Adipose tissue (tissue), 3 donors: Measurements from ENCODE around the gene GPR65. TPM values are rescaled to one million over a fixed set of nuclear protein-coding genes. Genes with fewer than 3 reads are reported as not detected.

ENCODE experiments used
- H3K27ac ChIP-seq: one replicate; pipeline ENCODE4 v1.5.1; 2013; ENCODE audit warnings: low read depth, low read length
- WGBS, 3 donors: extraction: QIAGEN DNeasy Blood & Tissue Kit; methylation state at CpG; one replicate each; pipeline ENCODE4 v1.1.7; 2013; 5-methylcytosine and 5-hydroxymethylcytosine counted together
- polyA plus RNA-seq, 3 donors: library from polyadenylated mRNA; stranded (reverse); fragments of 200-250 nt; gene quantifications; one replicate each; pipeline ENCODE4 v1.2.3, GENCODE V29; 2013
- donor health status: healthy with polysubstance abuse.
- donor health status: Bipolar disorder and iron deficiency.
- donor health status: healthy.

GPR65 gene, protein sequence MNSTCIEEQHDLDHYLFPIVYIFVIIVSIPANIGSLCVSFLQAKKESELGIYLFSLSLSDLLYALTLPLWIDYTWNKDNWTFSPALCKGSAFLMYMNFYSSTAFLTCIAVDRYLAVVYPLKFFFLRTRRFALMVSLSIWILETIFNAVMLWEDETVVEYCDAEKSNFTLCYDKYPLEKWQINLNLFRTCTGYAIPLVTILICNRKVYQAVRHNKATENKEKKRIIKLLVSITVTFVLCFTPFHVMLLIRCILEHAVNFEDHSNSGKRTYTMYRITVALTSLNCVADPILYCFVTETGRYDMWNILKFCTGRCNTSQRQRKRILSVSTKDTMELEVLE
- polyA plus RNA-seq = under 1 TPM; 0.22 to 0.95 (median 0.56) TPM

DNA sequence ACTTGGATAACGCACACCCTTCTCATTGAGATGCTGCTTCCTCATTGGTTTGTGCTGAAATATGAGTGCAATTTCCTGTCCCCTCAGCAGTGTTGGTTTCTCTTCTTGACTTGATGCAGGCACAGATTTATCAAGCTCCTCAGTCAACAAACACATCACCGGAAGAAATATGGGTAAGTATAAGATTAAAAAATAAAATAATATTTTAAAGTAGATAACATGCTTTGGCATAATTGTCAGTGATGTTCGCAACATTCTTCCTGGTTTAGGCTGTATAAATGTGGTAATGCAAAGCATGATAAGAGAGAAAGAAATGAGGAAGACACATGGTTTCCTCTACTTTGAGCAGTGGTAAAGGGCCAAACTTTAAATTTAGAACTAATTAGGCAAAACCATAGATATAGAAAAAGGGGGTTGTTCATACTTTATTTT lies at the start of gene GPR65:
Gene GPR65 (plus strand): TSS at position 86 of the 432 bp plus-strand sequence. CDS start 5,713 bp downstream, outside the sequence.
- no peak within 1 kb of the TSS for H3K27ac ChIP-seq
- WGBS, 3 donors = 20 to 60% (median 25%) methylated on average over 3 of the region's 3 CpGs

DNA sequence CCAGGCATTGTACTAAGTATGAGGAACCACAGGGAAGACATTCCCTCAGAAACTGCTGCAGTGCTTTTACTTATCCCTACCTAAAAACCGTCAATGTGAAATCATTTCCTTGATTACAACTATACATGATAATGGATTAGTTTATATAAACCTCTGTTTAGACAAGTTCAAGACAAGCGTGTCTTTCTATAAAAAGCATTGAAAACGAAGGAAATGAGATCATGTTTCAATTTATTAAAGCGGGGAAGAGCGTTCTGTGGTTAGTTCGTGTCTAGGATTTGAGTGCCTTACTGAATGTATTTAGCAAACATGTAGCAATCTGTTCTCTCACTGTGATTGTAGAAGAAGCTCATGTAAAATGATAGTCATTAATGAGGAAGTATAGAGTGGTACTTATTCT lies 49.4 kb upstream of the GPR65 start:
- 54 to 87% (median 68%) methylated on average over 6 of the region's 6 CpGs for WGBS, 3 donors
- H3K27ac ChIP-seq = no peak overlapping the region

DNA sequence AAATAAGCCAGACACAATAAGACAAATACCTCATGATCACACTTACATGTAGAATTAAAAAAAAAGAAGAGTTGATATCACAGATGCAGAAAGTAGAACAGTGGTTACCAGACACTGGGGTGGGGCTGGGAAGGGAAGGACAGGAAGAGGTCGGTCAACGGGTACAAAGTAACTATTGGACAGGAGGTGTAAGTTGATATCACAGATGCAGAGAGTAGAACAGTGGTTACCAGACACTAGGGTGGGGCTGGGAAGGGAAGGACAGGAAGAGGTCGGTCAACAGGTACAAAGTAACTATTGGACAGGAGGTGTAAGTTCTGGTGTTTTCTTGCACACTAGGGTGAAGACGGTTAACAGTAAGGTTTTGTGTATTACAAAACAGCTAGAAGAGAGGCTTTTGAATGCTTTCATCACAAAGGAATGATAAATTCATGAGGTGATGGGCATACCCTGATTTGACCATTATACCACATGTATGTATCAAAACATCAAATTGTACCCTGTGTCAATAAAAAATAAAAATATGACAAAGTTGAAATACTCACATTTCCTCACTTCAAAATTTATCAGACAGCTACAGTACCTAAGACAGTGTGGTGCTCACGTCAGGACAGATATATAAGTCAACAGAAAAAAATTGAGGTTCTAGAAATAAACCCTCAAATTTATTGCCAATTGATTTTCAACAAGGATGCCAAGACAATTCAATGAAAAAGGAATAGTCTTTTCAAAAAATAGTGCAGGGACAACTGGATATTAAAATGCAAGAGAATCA lies 44.7 kb upstream of the GPR65 start:
- H3K27ac ChIP-seq = no peak overlapping the region
- 91 to 97% (median 94%) methylated on average over 5 of the region's 5 CpGs for WGBS, 3 donors

DNA sequence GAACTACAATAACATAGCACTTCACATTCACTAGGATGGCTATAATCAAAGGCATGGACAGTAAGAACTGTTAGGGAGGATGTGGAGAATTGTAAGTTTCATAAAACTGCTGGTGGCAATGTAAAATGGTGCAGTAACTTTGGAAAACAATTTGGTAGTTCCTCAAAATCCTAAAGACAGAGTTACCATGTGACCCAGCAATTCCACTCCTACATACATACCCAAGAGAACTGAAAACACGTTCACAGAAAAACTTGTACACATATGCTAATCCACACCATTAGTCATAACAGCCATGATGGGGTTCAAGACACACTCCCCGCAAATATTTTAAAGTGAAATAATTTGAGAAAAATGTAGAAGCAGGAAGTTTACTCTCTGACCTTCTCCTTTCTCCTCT lies 43.7 kb upstream of the GPR65 start:
- no peak overlapping the region for H3K27ac ChIP-seq
- 80 to 94% (median 91%) methylated on average over 2 of the region's 2 CpGs for WGBS, 3 donors

DNA sequence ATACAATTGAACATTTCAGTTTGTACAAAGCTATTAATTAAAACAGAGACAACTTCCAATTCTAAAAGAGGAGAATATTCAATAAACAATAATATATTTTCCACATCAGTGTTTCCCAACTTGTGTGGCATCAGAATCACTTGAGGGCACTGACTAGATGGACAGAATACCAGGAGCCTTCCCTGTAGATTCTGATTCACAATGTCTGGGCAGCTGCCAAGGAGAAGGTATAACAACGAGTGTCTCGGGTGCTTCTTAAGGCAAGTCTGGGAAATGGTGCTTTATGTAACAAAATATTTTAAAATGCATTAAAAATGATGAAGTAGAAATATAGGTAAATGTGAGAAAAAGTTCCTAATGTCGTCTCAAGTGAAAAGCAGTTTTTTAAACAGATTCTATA lies 38.1 kb upstream of the GPR65 start:
- no peak overlapping the region for H3K27ac ChIP-seq
- WGBS, 3 donors = 88 to 90% (median 89%) methylated on average over 3 of the region's 3 CpGs

DNA sequence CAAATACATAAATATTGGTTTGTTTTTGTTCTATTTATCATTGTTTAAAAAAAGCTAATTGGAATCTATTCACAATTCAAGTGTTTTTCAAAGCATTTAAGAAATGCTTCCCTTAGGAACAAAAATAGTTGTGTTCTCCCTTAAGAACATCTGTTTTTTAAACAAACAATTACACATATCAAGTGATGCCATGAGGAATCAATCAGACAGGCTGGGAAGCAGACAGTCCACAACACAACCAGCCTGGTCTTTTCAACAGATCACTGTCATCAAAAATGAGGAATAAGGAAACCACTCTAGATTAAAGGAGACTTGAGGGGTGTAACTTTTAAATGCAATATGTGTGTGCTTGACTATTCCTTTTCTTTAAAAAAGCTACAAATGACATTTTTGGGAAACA lies 37.4 kb upstream of the GPR65 start:
- no peak overlapping the region for H3K27ac ChIP-seq

DNA sequence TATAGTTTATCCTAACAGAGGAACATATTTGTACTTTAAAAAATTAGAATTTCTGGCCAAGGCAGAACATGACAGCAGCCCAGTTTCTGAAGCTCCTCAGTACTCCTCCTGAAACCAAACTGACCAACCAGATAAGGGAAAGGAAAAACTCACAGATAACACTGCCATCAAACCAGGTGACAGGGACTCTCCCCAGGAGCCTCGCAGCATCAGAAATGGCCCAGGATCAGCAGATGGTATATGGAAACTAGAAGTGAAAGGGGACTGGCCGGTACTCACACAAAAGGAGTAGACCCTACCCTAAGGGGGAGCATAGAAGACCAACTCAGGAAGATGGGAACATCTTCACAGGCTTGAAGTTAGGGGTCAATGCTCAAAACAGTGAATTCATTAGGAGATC lies 33.9 kb upstream of the GPR65 start:
- no peak overlapping the region for H3K27ac ChIP-seq
- WGBS, 3 donors = 87 to 95% (median 94%) methylated on average over 2 of the region's 2 CpGs

DNA sequence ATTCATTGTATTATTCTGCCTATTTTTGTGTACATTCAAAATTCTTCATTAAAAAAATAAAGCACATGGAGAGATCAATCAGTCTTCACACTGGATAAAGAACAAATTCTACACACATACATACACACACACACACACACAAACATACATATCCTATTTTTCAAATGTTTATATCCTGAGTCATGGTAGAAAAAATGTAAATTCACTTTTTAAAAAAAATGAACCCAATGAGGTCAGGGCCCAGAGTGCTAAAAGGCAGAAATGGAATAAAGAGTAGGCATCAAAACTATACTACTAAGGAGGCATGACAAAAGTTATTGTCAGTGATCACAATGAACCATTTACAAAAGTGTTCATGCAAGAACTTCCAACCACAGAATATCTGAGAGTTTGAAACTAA lies 29.3 kb upstream of the GPR65 start:
- H3K27ac ChIP-seq = no peak overlapping the region

DNA sequence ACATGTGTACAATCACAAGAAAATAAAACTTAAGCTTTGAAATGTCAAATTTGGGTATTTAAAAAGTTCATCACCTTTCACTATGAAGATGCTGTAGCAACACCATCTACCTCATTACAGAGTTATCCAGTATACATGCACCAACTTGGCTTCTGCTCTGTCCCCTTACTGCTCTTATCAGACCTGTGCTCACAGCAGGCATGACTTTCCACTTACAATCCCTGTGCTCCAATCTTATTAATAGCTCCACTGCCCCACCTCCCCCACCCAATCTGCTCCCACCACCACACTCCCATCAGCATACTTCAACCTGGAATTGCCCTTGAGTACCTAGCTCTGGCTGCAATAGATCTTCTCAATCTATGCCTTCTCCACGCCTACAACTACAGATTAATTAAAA lies 25.2 kb upstream of the GPR65 start:
- 93 to 100% (median 100%) methylated on average over 1 of the region's 1 CpG for WGBS, 3 donors

DNA sequence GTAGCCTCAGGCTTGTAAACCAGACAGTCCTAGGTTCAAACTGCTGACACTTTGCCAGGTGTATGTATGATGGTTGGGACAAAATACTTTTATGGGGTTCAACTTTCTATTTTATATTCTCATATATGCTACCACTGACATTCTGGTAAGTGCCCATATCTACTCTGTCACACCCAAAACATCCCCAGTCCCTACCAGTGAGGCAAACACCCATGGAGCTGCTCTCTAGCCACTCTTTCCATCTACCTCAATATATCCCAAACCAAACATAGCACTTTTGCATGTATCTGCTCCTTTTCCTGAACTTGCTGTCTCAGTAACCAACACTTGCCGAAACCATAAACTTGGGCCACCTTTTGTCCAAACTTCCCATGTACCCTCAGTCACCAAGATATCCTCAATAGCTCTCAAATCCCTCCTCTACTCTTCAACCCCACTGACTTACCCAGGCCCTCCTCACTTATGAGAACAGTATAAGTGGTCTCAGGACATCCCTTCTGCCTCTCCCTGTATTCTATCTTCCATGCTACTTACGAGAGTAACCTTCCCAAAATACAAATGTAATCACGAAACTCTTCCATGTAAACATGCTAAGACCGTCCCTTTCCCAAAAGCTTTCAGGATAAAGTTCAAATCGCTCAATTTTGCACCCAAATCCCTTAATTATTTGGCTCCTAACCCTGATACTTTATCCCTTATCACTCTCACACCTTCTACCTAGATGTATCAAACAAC lies 15.5 kb upstream of the GPR65 start:
- 96 to 99% (median 96%) methylated on average over 5 of the region's 5 CpGs for WGBS, 3 donors
- H3K27ac ChIP-seq = no peak overlapping the region

More for the DNA sequence above, 25.2 kb upstream of the GPR65 start:
- H3K27ac ChIP-seq = no peak overlapping the region

DNA sequence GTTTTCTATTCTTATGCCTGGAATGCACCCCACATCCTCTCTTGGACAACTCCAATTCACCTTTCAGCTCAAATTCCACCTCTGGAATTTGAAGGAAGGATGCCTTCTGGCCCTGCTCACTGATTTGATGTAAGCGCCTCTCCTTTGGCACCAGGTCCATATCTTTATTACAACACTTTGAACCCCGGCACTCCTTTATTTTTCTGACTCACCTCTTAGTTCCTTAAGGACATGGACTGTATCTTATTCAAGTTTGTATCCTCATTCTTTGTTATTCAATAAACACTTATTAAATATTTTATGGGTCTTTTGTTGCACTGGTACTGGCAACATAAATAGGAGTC lies 15.0 kb upstream of the GPR65 start:
- H3K27ac ChIP-seq = no peak overlapping the region
- WGBS, 3 donors = 89 to 96% (median 91%) methylated on average over 2 of the region's 2 CpGs

DNA sequence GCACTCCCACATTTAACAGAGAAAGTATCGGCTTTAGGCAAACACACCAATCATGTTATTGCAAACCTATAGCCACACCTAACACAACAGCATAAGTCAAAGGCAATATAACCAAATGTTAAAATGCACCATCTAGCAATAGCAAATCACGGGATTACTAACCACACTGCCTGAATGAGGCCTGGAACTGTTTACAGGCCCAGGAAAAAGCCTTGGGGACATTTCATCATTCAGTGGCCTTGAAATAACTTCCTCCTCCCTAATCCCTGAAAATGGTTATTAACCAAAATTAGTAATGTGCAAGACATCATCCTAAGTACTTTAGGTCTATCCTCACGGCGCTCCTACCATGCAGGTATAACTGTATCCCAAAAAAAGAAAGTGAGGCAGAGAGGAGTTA lies 14.3 kb upstream of the GPR65 start:
- H3K27ac ChIP-seq = no peak overlapping the region
- WGBS, 3 donors = 64 to 88% (median 64%) methylated on average over 4 of the region's 4 CpGs

DNA sequence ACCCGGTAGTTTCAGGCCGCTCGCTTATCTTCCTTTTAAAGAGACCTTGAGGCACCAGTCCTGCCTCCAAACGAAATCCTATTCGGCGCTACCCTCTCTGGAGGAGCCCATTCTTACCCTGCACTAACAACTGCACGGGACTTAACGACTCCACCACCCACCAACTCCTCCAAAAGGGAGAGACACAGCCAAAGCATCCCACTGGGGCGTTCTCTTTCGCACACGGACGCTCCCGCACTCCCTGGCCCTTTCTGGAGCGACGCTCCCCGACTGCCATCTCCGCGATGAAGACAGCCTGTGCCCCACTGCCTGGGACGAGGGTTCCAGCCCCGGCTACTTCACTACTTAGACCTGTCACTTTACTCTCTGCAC lies 12.6 kb upstream of the GPR65 start:
- peak overlapping the region; percentile 93 for H3K27ac ChIP-seq
- WGBS, 3 donors = 5 to 8% (median 6%) methylated on average over 20 of the region's 20 CpGs

DNA sequence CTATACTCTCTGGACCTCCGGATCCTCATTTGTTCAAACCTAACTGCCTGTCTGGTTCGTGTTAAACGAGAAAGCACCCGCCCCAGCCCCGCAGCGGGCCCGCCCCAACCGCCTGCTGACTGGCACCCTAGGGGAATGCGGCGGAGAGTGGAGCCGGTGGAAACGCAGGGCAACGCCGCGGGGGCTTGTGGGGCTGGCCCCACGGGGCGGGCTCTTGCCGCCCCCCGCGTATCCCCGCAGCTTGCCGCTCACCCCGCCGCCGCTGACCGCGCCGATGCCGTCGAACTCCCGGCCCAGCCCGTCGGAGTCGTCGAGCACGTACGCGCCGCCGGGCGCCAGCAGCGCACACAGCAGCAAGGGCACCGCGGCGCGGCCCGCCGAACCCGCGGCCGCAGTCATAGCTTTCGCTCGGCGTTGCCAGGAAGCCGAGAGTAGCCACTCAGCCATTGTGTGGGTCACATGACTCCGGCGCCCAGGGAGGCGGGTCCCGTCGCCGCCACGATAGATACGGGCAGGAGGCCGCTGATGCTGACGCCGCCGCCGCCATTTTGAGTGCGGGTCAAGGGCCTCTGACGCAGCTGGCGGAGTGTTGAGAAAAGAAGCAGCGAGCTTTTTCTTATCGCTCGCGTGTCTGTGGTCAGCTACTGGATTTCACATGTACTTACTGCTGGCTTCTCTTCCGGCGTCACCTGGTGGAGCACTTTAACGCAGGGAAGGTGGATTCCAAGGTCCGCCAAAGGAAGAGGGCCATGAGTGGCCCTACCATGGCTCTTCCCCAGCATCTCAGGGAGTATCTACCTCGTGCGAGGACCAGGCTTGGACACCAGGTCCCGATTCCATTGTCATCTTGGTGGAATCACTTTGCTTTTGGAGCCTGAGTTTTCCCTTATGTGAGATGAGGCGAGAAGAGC lies 12.0 kb upstream of the GPR65 start, which contains the start of gene GALC:
Gene GALC (minus strand): TSS at position 465 of the 911 bp plus-strand sequence. CDS start 18 bp downstream, at position 447.
- H3K27ac ChIP-seq = peak within 1 kb of the TSS; percentile 93
- 2 to 3% (median 3%) methylated on average over 80 to 83 of the region's 83 CpGs for WGBS, 3 donors

DNA sequence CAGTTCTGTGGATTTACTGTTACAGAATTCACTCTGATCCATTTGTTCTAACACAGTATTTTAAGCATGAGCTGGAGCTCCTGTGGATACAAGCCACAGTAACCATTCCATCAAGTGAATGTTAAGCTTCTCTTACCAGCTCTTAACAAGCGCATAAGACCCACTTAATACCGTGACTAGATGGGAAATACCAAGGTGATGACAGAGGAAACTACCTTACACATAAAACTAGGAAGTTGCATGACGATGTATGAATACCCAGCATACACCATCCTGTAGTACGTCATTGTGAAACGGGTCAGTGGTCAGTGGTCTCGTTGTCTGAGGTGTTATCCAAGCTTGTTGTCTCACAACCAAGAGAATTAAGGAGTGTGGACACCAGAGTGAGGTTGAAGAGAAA lies 10.0 kb upstream of the GPR65 start:
- H3K27ac ChIP-seq = no peak overlapping the region
- 59 to 92% (median 74%) methylated on average over 6 of the region's 6 CpGs for WGBS, 3 donors

DNA sequence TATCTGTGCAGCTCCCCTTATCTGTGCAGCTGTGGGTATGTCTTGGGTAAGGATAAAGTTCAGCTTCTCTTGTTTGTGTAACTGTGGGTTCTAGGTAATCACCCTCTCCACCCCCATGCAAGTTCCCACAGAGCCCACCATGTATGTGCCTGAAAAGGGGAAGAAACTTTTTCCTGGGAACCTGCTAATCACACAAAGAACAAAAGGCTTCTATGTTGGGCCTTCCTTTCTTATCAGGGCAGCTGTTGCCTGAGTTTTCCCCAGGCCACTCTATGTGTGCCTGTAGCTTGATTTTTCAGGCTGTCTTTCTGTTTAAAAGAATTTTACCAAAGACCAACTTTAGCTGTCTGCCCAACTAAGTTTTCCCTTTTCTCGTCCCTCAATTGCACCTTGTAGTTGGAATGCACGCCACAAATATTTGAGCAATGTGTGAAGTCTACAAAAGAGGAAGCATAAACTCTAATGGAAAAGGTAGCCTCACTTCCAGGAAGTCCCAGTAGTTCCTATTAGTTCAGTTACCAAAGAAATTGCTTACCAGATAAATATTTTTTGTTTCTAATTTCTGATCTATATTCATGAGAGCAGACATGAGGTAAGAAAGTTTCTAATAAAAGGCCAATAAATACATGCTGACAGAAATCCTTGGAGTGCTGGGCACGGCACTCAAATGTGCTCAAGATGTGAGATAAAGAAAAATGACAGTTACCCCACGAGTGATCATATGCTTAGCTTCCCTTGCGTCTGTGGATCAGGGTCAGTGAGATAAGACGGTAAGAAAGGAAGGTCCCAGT lies 9.2 kb upstream of the GPR65 start:
- WGBS, 3 donors = 42 to 55% (median 47%) methylated on average over 6 of the region's 6 CpGs
- no peak overlapping the region for H3K27ac ChIP-seq

DNA sequence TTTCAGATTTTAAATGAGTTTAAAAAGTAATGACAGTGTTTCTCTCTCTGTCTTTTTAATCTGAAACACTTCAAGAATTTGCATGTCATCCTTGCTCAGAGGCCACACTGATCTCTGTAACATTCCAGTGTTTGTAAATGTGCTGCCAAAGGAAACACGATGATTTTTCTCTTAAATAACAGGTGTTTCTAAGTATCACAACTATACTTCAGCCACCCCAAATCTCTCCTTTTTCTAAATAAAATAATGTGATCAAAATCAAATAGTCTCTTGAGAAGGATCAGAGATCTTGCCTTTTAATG lies 8.7 kb upstream of the GPR65 start:
- no peak overlapping the region for H3K27ac ChIP-seq
- WGBS, 3 donors = 17 to 41% (median 36%) methylated on average over 1 of the region's 1 CpG

DNA sequence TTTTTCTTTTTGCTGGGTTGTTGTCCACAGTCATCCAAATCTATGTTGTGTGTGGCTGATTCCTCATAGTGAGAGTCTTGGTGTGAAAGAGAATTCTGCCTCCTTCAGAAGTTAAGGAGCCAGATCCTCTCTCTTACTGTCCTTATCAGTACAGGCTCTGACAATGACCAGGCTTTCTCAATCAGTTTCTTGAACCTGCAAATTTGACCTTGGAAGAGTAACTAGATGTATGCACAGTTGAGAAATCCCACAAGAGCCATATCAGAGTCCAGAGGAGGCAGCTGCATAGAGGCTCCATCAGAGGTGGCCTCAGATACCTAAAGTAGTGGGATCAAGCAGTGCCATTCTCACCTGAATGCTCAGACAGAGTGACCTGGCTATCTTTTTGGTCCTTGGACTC lies 6.5 kb upstream of the GPR65 start:
- no peak overlapping the region for H3K27ac ChIP-seq
